HepG2 (cell line): ENCODE data around the gene PPP2R5B. TPM values are rescaled to one million over a fixed set of nuclear protein-coding genes. Genes with fewer than 3 reads are reported as not detected.

Experiments
- CREM ChIP-seq, 2 experiments: sonication (generic) in 1 of 2; formaldehyde crosslinking in 1 of 2; IDR thresholded peaks; 2 replicates each; pipeline versions ENCODE4 v1.4.0 to v1.6.1; 2016 to 2020; ENCODE audit warnings: antibody characterized with exemption in 1 of 2, mild to moderate bottlenecking in 1 of 2, missing genetic modification reagents in 1 of 2
- ELF3 ChIP-seq: IDR thresholded peaks from 2 replicates; pipeline ENCODE4 v1.6.1; 2016; ENCODE audit warnings: missing genetic modification reagents, missing compliant biosample characterization
- HOXA3 ChIP-seq: sonication (generic); formaldehyde crosslinking; IDR thresholded peaks from 2 replicates; pipeline ENCODE4 v1.5.0; 2020; ENCODE audit warnings: missing genetic modification reagents
- KDM2A ChIP-seq: sonication (generic); formaldehyde crosslinking; IDR thresholded peaks from 2 replicates; pipeline ENCODE4 v1.4.0; 2020; ENCODE audit warnings: low read depth, missing genetic modification reagents, borderline replicate concordance
- PRDM15 ChIP-seq: sonication (generic); formaldehyde crosslinking; IDR thresholded peaks from 2 replicates; pipeline ENCODE4 v1.4.0; 2020; ENCODE audit warnings: missing genetic modification reagents
- ZBTB40 ChIP-seq, 2 experiments: fragments of 450-650 bp in 1 of 2; sonication (generic) in 1 of 2; formaldehyde crosslinking in 1 of 2; IDR thresholded peaks; 2 replicates each; pipeline versions ENCODE4 v1.6.1 to v1.8.0; 2016 to 2022; ENCODE audit warnings: antibody characterized with exemption in 1 of 2, mild to moderate bottlenecking in 1 of 2, missing genetic modification reagents in 1 of 2
- ZNF18 ChIP-seq: sonication (generic); formaldehyde crosslinking; IDR thresholded peaks from 2 replicates; pipeline ENCODE4 v1.8.0; 2022; ENCODE audit warnings: mild to moderate bottlenecking, missing genetic modification reagents; ENCODE audit not compliant: insufficient replicate concordance
- ZNF253 ChIP-seq: sonication (generic); formaldehyde crosslinking; IDR thresholded peaks from 2 replicates; pipeline ENCODE4 v1.8.0; 2022; ENCODE audit warnings: mild to moderate bottlenecking, missing genetic modification reagents, borderline replicate concordance
- ZNF710 ChIP-seq: sonication (generic); formaldehyde crosslinking; IDR thresholded peaks from 2 replicates; pipeline ENCODE4 v1.5.0; 2020; ENCODE audit warnings: mild to moderate bottlenecking, missing genetic modification reagents, borderline replicate concordance
- polyA plus RNA-seq, 8 experiments: library from polyadenylated mRNA; depleted of rRNA in 3 of 8; stranded (reverse) in 7 of 8; unstranded in 1 of 8; fragments of >200 nt; fragmentation: Illumina TruSeq in 4 of 8; extraction: Trizol in 4 of 8; gene quantifications; 2 replicates each; pipeline versions ENCODE4 v1.2.1 to v1.2.3, GENCODE V29; 2011 to 2016; ENCODE audit warnings: low read depth in 4 of 8, missing spikeins in 1 of 8, mixed read lengths in 1 of 8; ENCODE audit not compliant: insufficient read depth in 1 of 8
- total RNA-seq, 5 experiments: library from RNA; depleted of rRNA; stranded (reverse); fragments of >200 nt; fragmentation: Illumina TruSeq; extraction: Trizol; gene quantifications; 2 replicates each; pipeline ENCODE4 v1.2.3, GENCODE V29; 2016; ENCODE audit warnings: low read depth in 1 of 5

Gene PPP2R5B
- total and polyA plus RNA-seq, 2 of the 13 experiments (the other 11 are each of a cell fraction or from before 2014, with no cell fraction given), result 2.3 to 8.3 TPM

- no peak for TF ChIP-seq PRDM15 (CRISPR knock-in tag)
- peak; percentile 65; the same call in 1 of the 2 replicates for TF ChIP-seq HOXA3 (CRISPR knock-in tag)
- peak; percentile 50; the same call in 1 of the 2 replicates for TF ChIP-seq CREM (IDR thresholded peaks at IDR 0.05)
- no peak for TF ChIP-seq CREM (CRISPR knock-in tag; IDR thresholded peaks at IDR 0.05)
- TF ChIP-seq KDM2A (CRISPR knock-in tag), result peak; percentile 29; the same call in 1 of the 2 replicates
- peak; percentile 44; the same call in 1 of the 2 replicates for TF ChIP-seq ZNF253 (CRISPR knock-in tag)
- TF ChIP-seq ZNF18 (CRISPR knock-in tag), result peak; percentile 51
- no peak for TF ChIP-seq ZBTB40 (IDR thresholded peaks at IDR 0.05)
- TF ChIP-seq ZBTB40 (CRISPR knock-in tag; IDR thresholded peaks at IDR 0.05), result peak; percentile 81
- TF ChIP-seq ZNF710 (CRISPR knock-in tag), result 0 out of 2 replicates have a peak, but pooled peaks have one; percentile 17
- peak; percentile 15 for TF ChIP-seq ELF3 (CRISPR knock-in tag)
Observed at GRCh38 chr11:64916775-64917662, 7.5 kb upstream of the PPP2R5B start, which contains the start of gene ATG2A (continued).
